Astrocyte of the cerebellum (primary cell): ENCODE data around the gene C9orf50.
"Not testable (repeated sequence)": the region's sequence is repeated elsewhere in the genome, so short reads cannot be mapped to it uniquely, and the experiment has no call there.

Experiments used
- DNase-seq: peaks from one replicate; pipeline ENCODE4 v3.0.0-alpha.2; 2011; ENCODE audit warnings: low read depth
- H3K4me3 ChIP-seq: 2 replicates; pipeline ENCODE4 v1.5.1; 2011; ENCODE audit warnings: mild to moderate bottlenecking, low read depth, low read length, moderate library complexity
- in situ Hi-C: cut with HindIII; loops from 2 replicates; pipeline ENCODE4 v1.10.0; 2017; ENCODE audit warnings: low sequenced_read_pairs
- TF ChIP-seq, protein P1 (sequence below): IDR thresholded peaks from 2 replicates; pipeline ENCODE4 v1.5.1; 2012; ENCODE audit warnings: low read length, low read depth, moderate library complexity, mild to moderate bottlenecking; ENCODE audit errors: missing control alignments

C9orf50 gene

GRCh38 chr9:129639034-129639630 lies 18.2 kb upstream of the C9orf50 start:
- no peak overlapping the region for H3K4me3 ChIP-seq
- TF ChIP-seq, protein P1, sequence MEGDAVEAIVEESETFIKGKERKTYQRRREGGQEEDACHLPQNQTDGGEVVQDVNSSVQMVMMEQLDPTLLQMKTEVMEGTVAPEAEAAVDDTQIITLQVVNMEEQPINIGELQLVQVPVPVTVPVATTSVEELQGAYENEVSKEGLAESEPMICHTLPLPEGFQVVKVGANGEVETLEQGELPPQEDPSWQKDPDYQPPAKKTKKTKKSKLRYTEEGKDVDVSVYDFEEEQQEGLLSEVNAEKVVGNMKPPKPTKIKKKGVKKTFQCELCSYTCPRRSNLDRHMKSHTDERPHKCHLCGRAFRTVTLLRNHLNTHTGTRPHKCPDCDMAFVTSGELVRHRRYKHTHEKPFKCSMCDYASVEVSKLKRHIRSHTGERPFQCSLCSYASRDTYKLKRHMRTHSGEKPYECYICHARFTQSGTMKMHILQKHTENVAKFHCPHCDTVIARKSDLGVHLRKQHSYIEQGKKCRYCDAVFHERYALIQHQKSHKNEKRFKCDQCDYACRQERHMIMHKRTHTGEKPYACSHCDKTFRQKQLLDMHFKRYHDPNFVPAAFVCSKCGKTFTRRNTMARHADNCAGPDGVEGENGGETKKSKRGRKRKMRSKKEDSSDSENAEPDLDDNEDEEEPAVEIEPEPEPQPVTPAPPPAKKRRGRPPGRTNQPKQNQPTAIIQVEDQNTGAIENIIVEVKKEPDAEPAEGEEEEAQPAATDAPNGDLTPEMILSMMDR, result no peak
- no peak for DNase-seq
- in situ Hi-C loops, result no loop called here

- in situ Hi-C loops, result no loop called here
- no peak for DNase-seq
- TF ChIP-seq, protein P1, result no peak
- H3K4me3 ChIP-seq, result no peak overlapping the region
Measured at GRCh38 chr9:129637673-129638439, 17.0 kb upstream of the C9orf50 start.

DNA sequence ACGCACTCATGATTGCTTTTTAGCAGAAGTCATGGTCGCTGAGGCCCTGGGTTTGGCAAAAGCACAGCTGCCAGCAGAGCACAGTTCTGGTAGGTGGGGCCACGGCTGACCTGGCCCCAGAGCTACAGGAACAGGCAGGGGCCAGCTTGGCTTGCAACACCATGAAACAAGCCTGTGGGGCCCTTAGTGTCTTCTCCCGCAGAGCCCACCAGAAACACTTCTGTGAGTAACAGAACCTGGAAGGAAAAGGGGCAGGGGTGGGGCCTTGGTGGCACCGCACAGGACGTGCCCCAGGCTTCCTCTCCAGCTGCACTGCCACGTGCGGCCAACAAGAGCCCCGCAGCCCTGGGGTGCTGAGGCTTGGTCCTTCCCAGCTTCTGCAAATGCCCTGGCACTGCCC lies 16.2 kb upstream of the C9orf50 start:
- in situ Hi-C loops, result no loop called here
- H3K4me3 ChIP-seq, result no peak overlapping the region
- TF ChIP-seq, protein P1, result no peak
- DNase-seq, result no peak

GRCh38 chr9:129636343-129636742 lies 15.4 kb upstream of the C9orf50 start:
- H3K4me3 ChIP-seq, DNase-seq, in situ Hi-C loops: not testable (repeated sequence)

- no peak overlapping the region for H3K4me3 ChIP-seq
- in situ Hi-C loops, result no loop called here
- TF ChIP-seq, protein P1, result no peak
- no peak for DNase-seq
Measured at GRCh38 chr9:129635099-129636065, 14.5 kb upstream of the C9orf50 start.

DNA sequence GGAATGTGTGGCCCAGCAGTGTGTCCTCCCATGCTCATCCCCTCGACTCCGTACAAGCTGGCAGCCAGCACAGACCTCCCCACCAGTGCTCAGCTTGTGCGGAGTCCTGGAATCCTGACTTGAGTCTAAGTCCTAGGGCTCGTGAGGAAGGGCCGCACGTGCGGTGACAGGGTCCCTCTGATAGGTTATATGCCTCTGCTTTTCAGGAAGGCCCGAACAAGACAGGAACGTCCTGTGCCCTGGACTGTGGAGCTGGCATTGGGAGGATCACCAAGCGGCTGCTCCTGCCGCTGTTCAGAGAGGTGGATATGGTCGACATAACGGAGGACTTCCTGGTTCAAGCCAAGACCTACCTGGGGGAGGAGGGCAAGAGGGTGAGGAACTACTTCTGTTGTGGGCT lies 12.9 kb upstream of the C9orf50 start:
- no peak for DNase-seq
- TF ChIP-seq, protein P1, result no peak
- in situ Hi-C loops, result loop anchor here (5.0 kb wide), 4 partner anchors 43 to 502 kb away; no protein-coding TSS in a partner anchor
- H3K4me3 ChIP-seq, result no peak overlapping the region
